ENCODE results near the gene SLC22A4. TPM values are rescaled to one million over a fixed set of nuclear protein-coding genes. Genes with fewer than 3 reads are reported as not detected.

The SLC22A4 gene
- total RNA-seq, 4 donors from 2014 or later: 0.11 to 0.79 (median 0.38) TPM; not detected in 1

GRCh38 chr5:132281856-132282614, 12.2 kb upstream of the SLC22A4 start:
- intact Hi-C loops (cut with DNase I): loop anchor here (10.0 kb wide), 1 partner anchor 93 kb away; no protein-coding TSS in a partner anchor
- 88% methylated on average over 8 to 9 of the region's 9 CpGs for WGBS, 2 donors
- Histone ChIP-seq H3K27me3 (no peaks in the 10 kb centered on the region), H3K4me3 (no peak overlapping the region), H3K9me3 (no peaks in the 10 kb centered on the region), H3K36me3 (no peaks in the 10 kb centered on the region), H3K27ac (no peak overlapping the region), H3K4me1 (no peaks in the 10 kb centered on the region)
- no peak for DNase-seq
- TF ChIP-seq POLR2A (IDR thresholded peaks at IDR 0.05): no peak
- no peak for TF ChIP-seq CTCF (IDR thresholded peaks at IDR 0.05)

- DNase-seq: no peak
- H3K27me3 ChIP-seq: no peaks in the 10 kb centered on the region
- intact Hi-C loops (cut with DNase I): loop anchor here (10.0 kb wide), 1 partner anchor 91 kb away; no protein-coding TSS in a partner anchor
- H3K9me3 ChIP-seq: no peaks in the 10 kb centered on the region
- TF ChIP-seq POLR2A (IDR thresholded peaks at IDR 0.05): no peak
- TF ChIP-seq CTCF (IDR thresholded peaks at IDR 0.05): peak in 5 of 6 experiments; percentile 31 to 50 (median 34)
- no peaks in the 10 kb centered on the region for H3K36me3 ChIP-seq
- H3K4me1 ChIP-seq: no peaks in the 10 kb centered on the region
- no peak overlapping the region for H3K4me3 ChIP-seq
- 67% methylated on average over 5 of the region's 5 CpGs for WGBS, 2 donors
- H3K27ac ChIP-seq: no peak overlapping the region
Observed at GRCh38 chr5:132283423-132284043, 10.7 kb upstream of the SLC22A4 start.

GRCh38 chr5:132289097-132289496, 5.1 kb upstream of the SLC22A4 start:
- WGBS, 2 donors: 46 to 61% methylated on average over 3 of the region's 3 CpGs
- no peak overlapping the region for H3K27ac ChIP-seq
- intact Hi-C loops (cut with DNase I): loop anchor here (10.0 kb wide), 1 partner anchor 86 kb away; no protein-coding TSS in a partner anchor
- peaks cover 0 to 5% (median 0%) of the 10 kb centered on the region in 4 donors for H3K27me3 ChIP-seq
- peaks cover 8 to 17% (median 12%) of the 10 kb centered on the region in 3 donors for H3K4me1 ChIP-seq
- no peaks in the 10 kb centered on the region for H3K36me3 ChIP-seq
- no peak for DNase-seq
- H3K4me3 ChIP-seq: no peak overlapping the region
- no peaks in the 10 kb centered on the region for H3K9me3 ChIP-seq
- TF ChIP-seq POLR2A (IDR thresholded peaks at IDR 0.05) (no peak), CTCF (IDR thresholded peaks at IDR 0.05) (no peak)

- H3K27ac ChIP-seq: no peak overlapping the region
- no peak overlapping the region for H3K4me3 ChIP-seq
- WGBS, 2 donors: no CpG with 5 or more reads among the region's 2 CpGs
- H3K4me1 ChIP-seq: peaks cover 20 to 36% (median 23%) of the 10 kb centered on the region in 3 donors
- intact Hi-C loops (cut with DNase I): no loop called here
- TF ChIP-seq POLR2A (IDR thresholded peaks at IDR 0.05): no peak
- TF ChIP-seq CTCF (IDR thresholded peaks at IDR 0.05): no peak
- no peaks in the 10 kb centered on the region for H3K36me3 ChIP-seq
- no peaks in the 10 kb centered on the region for H3K9me3 ChIP-seq
- DNase-seq: no peak
- H3K27me3 ChIP-seq: peaks cover 0 to 22% (median 0%) of the 10 kb centered on the region in 4 donors
Observed at GRCh38 chr5:132291026-132291425, 3.2 kb upstream of the SLC22A4 start.
